HG03521 (cell line): Measurements from ENCODE around the gene TFIP11.
"Not testable (repeated sequence)": the region's sequence is repeated elsewhere in the genome, so short reads cannot be mapped to it uniquely, and the experiment has no call there.

Source experiments
- ATAC-seq: cut with Tn5 transposase; IDR thresholded peaks from one replicate; pipeline ENCODE4 v1.9.1; 2021; ENCODE audit warnings: mild to moderate bottlenecking, moderate library complexity; ENCODE audit not compliant: unreplicated experiment

Gene TFIP11

DNA sequence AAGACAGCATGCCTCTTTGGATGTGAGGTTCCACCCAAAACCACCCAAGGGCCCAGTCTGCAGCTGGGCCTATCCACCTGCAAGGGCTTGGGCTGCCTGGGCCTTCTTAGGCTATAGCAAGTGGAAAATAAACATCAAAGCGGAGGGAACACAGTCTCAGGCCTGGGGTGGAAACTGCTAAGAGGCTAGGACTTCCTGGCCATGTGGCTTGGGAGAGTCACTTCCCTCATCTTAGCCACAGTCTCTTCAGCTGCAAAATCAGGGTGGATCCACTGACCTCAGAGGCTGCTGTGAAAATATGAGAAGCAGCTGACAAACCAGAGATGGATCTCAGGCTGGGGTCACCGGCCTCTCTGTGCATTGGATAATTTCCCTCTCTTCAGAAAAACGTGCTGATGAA, 30.6 kb upstream of the TFIP11 start:
- ATAC-seq, result no peak

DNA sequence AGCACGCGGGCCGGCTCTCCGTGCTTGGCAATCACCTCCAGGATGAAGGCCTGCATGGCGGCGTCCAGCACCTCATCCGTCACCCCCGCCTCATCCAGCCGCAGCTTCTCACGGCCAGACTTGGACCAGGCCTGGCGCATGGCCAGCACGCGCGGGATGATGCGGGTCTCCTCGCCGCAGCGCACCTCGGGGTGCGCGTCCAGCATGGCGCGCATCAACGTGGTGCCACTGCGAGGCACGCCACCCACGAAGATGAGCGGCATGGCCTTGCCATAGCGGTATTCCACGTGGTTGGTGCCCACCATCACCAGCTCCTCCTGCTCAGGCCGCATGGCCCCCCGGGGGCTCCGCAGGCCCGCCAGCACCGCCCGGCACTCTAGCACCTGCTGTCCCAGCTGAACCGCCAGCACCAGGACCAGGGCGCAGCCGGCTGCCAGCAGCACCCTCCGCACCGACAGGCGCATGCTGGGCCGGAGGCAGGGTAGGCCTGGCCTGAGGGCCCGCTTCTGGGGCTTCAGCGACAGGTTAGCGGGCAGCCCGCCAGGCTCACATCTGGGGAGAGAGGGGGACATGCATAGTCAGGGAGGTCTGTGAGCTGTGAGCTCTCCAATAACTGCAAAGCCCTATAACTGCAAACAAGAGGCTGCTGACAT, 29.0 kb upstream of the TFIP11 start:
- no peak for ATAC-seq

DNA sequence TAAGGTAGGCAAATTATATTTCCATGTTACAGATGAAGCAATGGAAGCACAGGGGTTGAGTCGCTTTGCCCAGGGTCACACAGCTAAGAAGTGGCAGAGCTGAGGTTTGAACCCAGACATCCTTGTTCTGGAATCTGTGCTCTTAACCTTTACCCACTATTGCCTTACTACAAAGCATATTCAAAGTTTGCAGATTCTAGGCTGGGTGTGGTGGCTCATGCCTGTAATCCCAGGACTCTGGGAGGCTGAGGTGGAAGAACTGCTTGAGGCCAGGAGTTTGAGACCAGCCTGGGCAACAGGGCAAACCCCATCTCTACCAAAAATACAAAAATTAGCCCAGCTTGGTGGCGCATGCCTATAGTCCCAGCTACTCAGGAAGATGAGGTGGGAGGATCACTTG, 27.8 kb upstream of the TFIP11 start:
- no peak for ATAC-seq

DNA sequence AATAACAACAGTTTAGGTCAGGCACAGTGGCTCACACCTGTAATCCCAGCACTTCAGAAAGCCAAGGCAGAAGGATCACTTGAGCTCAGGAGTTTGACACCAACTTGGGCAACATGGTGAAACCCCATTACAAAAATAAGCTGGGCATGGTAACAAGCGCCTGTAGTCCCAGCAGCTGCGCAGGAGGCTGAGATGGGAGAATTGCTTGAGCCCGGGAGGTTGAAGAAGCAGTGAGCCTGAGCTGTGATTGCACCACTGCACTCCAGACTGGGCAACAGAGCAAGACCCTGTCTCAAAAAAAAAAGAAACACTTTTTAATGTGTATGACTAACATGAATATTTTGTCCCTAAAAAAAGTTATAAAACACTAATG, 24.5 kb upstream of the TFIP11 start:
- no peak for ATAC-seq

DNA sequence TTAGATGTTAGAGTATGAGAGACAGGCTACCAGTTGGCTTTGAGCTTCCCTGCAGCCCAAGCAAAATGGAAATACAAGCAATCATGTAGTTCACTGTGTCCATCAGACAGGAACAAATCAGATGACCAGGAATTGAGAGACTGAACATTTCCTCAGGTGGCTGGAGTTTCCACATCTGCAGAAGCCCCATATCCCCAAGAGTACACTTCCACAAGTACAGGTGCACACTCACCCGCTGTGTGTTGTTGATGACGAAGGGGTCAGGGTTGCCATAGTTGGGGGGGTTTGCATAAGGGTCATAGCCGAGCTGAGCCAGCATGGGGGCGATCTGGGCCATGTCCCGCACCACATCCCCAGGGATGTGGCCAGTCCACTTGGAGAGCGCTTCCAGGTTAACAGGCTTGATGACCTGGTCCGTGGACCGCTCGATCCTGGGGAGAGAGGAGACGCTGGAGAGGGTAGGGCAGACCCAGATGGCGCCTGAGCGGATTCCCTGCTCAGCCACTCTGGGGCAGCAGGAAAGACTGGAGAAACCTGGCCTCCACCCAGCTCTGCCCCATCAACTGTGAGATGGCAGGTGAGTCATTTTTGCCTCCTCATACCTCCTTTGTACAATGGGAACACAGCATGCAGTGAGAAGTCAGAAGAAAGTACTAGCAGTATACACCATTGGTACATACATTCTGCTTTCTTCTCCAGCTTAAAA, 23.9 kb upstream of the TFIP11 start:
- ATAC-seq, result no peak

DNA sequence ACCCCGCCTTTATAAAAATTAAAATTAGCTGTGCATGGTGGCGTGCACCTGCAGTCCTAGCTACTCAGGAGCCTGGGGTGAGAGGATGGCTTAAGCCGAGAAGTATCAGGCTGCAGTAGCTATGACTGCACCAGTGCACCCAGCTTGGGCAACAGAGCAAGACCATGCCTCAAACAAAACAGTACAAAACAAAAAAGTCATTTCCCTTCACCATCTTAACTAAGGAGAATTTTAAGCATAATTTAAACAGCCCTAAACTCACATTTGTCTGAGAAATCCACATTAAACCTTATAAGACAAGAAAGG, 23.3 kb upstream of the TFIP11 start:
- ATAC-seq, result no peak

DNA sequence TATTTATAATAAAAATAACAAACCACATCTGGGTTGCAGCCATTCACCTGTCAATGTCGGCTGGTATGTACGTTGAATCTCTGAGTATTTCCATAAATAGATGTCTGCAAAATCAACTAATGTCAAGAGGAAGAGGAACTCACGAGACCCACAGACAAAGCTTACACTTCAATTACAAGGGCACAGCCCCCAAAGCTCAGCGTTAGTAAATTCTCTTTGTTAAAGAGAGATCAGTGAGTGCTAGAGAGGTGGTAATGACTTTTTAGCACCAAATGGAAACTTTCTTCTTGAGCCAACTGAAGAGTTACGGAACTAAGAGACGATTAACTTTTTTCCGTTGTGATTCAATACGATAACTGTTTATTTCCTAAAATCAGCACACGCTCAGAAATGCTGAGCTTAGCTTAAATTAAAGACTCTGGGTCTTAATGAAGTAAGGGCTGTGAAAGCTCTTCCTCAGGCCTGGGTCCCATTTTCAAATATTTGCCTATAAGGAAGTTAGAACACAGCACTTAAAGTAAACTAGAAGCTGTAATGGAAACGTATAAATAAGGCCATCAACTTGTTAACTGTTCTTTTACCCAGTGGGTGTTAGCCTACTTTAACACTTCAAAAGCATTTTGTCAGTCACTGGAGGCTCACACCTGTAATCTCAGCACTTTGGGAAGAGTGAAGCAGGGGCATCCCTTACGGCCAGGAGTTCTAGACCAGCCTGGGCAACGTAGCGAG, 22.8 kb upstream of the TFIP11 start:
- no peak for ATAC-seq

DNA sequence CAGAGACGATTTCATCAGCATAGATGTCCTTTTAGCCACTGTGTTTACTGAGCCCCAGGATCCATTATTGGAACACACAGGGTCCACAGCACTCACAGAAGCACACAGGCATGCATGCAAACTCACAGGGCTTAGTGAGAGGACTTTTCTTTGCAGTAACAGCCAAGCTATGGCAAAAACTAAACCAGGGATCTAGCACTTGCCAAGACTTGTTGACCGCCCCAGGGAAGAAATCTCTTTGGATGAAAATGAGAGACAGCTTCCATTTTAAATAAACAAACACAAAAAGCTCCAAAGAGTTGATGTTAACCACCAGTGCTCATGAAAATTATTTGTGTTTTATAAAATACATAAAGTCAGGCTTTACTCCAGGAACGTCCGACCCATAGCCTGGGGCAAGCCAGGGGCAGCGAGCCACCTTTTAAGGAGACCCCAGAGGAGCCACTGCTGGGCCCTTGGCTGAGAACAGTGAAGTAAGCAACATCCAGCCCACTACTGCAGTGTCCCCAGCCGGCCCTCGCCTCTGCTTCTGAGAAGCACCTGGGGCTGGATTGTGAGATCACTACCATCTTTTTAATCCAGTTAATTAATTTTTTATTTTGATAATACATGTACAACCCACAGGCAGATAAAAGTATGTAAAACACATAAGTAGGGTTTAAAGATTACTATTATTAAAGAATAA, 22.0 kb upstream of the TFIP11 start:
- ATAC-seq, result no peak

DNA sequence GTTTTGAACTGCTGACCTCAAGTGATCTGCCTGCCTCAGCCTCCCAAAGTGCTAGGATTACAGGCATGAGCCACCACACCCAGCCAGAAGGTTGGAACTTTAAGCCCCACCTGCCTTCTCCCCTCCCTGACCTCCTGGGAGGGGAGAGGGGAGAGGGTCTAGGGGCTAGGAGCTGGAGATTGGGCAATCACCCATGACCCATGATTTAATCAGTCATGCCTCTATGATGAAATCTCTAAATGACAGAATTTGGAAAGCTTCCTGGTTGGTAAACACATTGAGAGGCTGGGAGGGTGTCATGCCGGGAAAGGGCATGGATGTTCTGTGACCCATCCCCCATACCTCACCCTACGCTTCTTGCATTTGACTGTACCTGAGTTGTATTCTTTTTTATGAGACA, 17.1 kb upstream of the TFIP11 start:
- ATAC-seq, result no peak

DNA sequence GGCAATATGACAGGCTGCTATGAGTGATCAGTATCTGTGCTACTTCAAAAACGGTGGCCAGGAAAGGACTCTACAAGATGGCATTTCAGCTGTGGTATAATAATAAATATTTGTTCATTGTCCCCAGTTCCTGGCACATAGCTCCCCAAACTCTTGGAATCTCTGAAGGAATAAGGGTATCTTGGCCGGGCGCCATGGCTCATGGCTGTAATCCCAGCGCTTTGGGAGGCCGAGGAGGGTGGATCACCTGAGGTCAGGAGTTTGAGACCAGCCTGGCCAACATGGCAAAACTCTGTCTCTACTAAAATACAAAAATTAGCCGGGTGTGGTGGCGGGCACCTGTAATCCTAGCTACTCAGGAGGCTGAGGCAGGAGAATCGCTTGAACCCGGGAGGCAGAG, 16.2 kb upstream of the TFIP11 start:
- not testable (repeated sequence) for ATAC-seq

DNA sequence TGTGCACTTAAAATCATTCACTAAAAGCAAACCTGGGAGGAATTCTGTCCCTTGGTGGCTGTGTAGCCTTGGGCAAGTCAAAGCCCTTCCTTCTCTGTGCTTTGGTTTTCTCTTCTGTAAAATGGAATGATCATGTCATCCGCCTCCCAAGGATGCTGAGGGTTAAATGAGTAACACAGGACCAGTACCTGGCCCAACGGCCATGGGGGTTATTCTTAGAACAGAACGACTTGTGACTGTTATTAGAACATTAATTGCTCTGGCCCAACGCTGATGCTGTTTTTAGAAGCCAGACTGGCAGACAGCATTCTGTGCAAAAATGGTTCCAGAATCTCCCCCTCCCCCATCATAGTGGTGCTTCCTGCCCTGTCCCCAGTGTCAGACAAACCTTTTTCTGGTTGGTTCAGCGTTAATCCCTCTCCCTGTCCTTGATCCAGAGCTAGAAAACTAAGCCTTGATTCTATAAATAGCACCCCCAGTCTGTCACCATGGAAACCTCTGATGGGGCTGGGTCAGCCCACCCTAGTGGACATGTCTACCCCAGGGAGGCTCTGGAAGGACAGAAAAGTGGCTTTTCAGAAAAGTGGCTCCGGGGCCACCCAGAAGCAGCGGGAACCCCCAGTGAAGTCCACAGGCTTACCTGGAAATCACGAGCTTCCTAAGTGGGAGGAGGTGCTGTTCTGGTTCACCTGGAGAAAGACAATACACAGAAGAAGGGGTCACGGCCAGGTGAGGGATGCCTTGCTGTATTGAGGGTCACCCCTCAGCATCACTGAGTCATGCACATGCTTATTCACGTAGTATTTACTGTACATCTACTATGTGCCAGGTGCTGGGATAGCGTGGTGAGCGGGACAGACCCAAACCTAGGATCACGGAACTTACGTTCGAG, 15.5 kb upstream of the TFIP11 start:
- no peak for ATAC-seq

DNA sequence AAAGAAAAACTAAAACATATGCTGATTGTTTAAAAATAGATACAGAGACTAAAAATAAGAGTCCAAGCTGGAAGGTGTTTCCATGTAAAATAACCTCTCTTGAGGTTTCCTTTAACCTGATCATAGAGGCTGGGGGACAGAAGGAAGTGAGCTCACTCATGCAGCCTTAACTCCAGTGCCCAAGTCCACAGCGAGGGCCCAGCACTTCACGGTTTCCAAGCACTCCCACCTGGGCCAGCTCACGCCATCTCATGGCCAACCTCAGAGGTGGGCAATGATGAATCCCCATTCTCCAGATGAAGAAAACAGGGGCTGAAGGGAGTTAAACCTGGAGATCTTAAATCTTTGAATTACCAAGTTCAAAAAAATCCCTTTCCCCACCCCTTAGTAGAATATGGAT, 14.9 kb upstream of the TFIP11 start:
- no peak for ATAC-seq

DNA sequence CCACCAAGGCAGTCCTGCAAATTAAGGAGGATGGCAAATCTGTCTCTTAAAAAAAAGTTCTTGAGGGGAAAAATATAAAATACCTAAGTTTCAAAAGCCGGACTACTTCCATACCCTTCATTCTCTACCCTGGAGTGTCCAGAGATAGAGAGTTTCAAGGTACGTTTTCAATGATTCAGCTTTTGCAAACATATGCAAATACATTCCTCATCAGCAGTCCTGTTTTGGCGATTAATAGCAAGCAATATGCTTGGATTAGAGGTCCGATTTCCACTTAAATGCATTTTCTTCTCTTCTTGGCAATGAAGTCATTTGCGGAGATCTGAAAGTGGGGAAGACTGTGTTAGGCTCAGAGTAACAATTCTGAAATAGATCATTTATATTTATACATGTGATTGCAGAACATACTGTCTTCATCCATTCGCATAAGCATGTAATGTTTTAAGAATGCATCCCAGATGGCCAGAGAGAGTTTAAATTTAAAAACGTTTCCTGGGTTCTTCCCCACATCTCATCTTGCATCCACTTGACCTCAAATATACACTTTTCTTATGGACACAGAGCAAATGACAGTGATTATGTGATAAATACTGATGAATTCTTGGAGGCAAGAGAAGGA, 13.8 kb upstream of the TFIP11 start:
- no peak for ATAC-seq

DNA sequence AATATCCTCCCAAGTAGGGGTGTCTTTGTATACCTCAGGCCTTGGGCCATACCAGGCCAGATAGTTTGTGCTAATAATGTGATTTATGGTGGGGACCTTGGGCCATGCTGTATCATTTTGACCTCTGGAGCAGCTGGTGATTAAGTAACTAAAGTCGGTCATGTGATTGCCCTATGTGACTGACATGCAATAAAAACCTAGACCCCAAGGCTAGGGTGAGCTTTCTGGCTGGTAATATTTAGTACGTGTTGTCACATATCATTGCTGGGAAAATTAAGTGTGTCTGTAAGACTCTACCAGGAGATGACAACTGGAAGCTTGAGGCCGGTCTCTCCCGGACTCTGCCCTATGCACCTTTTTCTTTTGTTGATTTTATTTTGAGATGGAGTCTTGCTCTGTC, 12.6 kb upstream of the TFIP11 start:
- no peak for ATAC-seq

DNA sequence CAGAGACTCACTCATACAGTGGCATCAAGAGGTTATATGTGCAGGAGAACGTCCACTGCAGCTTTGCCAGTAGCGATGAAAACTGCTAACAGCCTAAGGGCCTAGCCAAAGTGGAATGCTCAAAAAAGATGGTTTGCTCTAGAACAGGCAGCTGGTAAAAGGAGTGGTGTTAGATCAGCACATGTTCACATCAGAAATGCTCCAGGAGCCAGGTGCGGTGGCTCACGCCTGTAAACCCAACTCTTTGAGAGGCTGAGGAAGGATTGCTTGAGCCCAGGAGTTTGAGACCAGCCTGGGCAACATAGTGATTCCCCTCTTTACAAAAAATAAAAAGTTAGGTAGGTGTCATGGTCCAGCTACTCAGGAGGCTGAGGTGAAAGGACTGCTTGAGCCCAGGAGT, 10.3 kb upstream of the TFIP11 start:
- no peak for ATAC-seq

DNA sequence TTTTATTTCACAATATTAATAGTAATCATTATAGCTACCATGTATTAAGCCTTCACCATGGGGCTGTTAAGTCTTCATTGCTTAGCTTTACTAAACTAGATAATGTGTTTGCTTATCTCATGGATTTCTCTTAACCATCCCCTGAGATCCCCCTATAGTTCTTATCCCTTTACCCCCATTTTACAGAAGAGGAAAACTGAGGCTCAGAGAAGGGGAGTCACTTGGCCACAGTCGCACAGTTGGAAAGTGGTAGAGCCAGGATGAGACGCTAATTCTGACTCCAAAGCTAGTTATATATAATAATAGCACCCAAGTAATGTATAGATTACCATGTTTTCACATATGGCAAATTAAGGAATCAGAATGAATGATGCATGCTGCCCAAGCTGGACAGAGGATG, 9.7 kb upstream of the TFIP11 start:
- no peak for ATAC-seq

DNA sequence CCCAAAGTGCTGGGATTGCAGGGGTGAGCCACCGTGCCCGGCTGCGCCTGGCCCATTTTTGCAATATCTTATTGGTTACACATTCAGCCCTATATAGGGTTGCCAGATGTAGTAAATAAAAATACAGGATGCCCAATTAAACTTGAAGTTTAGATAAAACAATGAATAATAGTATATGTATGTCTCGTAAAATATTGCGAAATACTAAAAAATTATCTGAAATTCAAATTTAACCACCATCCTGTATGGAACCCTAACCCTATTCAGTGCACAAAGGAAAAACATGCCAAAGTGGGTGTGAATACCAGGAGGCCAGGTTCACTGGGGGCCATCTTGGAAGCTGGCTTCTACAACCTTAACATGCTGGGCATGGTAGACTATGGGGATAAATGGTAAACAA, 5.2 kb upstream of the TFIP11 start:
- ATAC-seq, result no peak

DNA sequence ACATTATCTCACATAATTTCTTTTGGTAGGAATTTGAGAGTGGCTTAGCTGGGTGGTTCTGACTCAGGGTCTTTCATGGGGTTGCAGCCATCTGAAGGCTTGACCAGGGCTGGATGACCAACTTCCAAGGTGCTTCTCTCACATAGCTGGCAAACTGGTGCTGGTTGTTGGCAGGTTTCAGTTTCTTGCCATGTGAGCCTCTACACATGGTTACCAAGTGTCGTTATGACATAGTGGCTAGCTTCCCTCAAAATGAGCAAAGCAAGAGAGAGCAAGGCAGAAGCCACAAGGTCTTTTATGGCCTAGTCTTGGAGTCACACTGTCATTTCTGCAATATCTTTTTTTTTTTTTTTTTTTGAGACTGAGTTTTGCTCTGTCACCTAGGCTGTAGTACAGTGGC, 4.2 kb upstream of the TFIP11 start:
- ATAC-seq, result no peak

DNA sequence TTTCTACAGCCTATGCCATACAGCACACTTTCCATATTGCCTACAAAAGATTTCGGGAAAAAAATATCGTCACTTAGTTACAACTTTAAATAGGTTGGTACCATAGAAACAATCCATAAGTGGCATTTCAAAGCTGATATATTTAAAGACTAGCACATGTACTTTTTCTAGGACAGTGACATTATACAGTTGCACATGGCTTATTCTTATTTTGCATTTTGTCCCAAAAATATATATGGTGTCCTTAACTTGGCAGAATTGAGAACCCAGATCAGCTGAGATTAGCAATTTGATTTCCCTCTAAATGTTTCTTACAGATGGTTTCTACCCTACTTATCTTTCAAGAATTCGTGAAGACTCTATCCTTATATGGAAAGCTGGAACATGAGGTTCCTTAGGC, 3.7 kb upstream of the TFIP11 start:
- ATAC-seq, result no peak

DNA sequence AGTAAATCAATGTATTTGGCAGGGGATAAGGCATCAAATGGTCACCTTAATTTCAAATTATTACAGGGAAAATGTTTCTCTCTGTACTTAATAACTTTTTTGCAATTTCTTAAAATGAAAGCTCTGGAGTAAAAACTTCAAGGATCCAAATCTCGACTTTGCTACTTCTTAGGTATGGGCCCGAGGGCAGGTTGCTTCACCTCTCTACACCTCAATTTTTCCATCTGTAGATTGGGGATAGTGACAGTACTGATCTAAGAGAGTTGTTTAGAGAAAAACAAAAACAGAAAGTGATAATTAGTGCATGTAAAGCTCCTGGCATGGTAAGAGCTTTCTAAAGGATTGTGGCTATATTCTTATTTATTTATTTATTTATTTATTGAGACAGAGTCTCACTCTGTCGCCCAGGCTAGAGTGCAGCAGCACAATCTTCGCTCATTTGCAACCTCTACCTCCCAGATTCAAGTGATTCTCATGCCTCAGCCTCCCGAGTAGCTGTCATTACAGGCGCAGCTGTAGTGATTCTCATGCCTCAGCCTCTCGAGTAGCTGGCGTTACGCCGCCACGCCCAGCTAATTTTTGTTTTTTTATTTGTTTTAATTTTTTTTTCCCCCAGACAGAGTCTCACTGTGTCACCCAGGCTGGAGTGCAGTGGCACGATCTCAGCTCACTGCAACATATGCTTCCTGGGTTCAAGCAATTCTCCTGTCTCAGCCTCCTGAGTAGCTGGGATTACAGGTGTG, 2.3 kb upstream of the TFIP11 start:
- ATAC-seq, result no peak
